Type B pancreatic cell (in vitro differentiated cells): Measurements from ENCODE around the gene TIAM2. TPM values are rescaled to one million over a fixed set of nuclear protein-coding genes. Genes with fewer than 3 reads are reported as not detected.

Experiments
- DNase-seq: peaks from one replicate; pipeline ENCODE4 v3.0.0; 2021; ENCODE audit warnings: mixed read lengths; ENCODE audit not compliant: unreplicated experiment; ENCODE audit errors: extremely low spot score
- H3K27ac Mint-ChIP-seq: 2 replicates; pipeline ENCODE4 v1.8.0; 2021; ENCODE audit warnings: mild to moderate bottlenecking, mixed read lengths
- H3K27me3 Mint-ChIP-seq: 2 replicates; pipeline ENCODE4 v1.8.0; 2021; ENCODE audit warnings: mixed read lengths
- H3K36me3 Mint-ChIP-seq: 2 replicates; pipeline ENCODE4 v1.8.0; 2021; ENCODE audit warnings: mixed read lengths
- H3K4me1 Mint-ChIP-seq: one replicate; pipeline ENCODE4 v1.8.0; 2021; ENCODE audit warnings: mixed read lengths; ENCODE audit not compliant: unreplicated experiment
- H3K4me3 Mint-ChIP-seq: 2 replicates; pipeline ENCODE4 v1.8.0; 2021; ENCODE audit warnings: mild to moderate bottlenecking, mixed read lengths
- H3K9me3 Mint-ChIP-seq: 2 replicates; pipeline ENCODE4 v1.8.0; 2021; ENCODE audit warnings: mixed read lengths
- CTCF ChIP-seq: fragments of 200-600 bp; sonication (generic); conservative IDR thresholded peaks from 2 replicates; pipeline ENCODE4 v1.5.0; 2021; ENCODE audit warnings: antibody characterized with exemption, mild to moderate bottlenecking
- total RNA-seq: library from RNA; stranded (reverse); gene quantifications from 2 replicates; pipeline ENCODE4 v1.2.1, GENCODE V29; 2021; ENCODE audit warnings: low replicate concordance

TIAM2 gene
- total RNA-seq, 1 donor from 2014 or later, result 13.5 TPM

- Mint-ChIP-seq H3K4me3 (no peak overlapping the region), H3K27me3 (no peaks in the 10 kb centered on the region), H3K4me1 (peaks cover 15% of the 10 kb centered on the region), H3K9me3 (no peaks in the 10 kb centered on the region), H3K36me3 (peaks cover 4% of the 10 kb centered on the region), H3K27ac (no peak overlapping the region)
- DNase-seq, result no peak
- TF ChIP-seq CTCF, result no peak
These were observed 27.6 kb downstream of the TIAM2 start for GRCh38 chr6:155022721-155023120.

- peaks cover 4% of the 10 kb centered on the region for H3K36me3 Mint-ChIP-seq
These were observed 28.6 kb downstream of the TIAM2 start for GRCh38 chr6:155023717-155024116.

GRCh38 chr6:155024391-155025027 is 29.4 kb downstream of the TIAM2 start:
- peaks cover 15% of the 10 kb centered on the region for H3K4me1 Mint-ChIP-seq
- H3K36me3 Mint-ChIP-seq, result peaks cover 4% of the 10 kb centered on the region
- no peak for TF ChIP-seq CTCF
- H3K4me3 Mint-ChIP-seq, result no peak overlapping the region
- no peak for DNase-seq
- no peaks in the 10 kb centered on the region for H3K27me3 Mint-ChIP-seq
- no peaks in the 10 kb centered on the region for H3K9me3 Mint-ChIP-seq
- H3K27ac Mint-ChIP-seq, result no peak overlapping the region

More at GRCh38 chr6:155023717-155024116, 28.6 kb downstream of the TIAM2 start:
- DNase-seq, result no peak
- H3K27ac Mint-ChIP-seq, result no peak overlapping the region
- no peak overlapping the region for H3K4me3 Mint-ChIP-seq
- H3K27me3 Mint-ChIP-seq, result no peaks in the 10 kb centered on the region
- H3K4me1 Mint-ChIP-seq, result peaks cover 15% of the 10 kb centered on the region
- TF ChIP-seq CTCF, result no peak
- H3K9me3 Mint-ChIP-seq, result no peaks in the 10 kb centered on the region

DNA sequence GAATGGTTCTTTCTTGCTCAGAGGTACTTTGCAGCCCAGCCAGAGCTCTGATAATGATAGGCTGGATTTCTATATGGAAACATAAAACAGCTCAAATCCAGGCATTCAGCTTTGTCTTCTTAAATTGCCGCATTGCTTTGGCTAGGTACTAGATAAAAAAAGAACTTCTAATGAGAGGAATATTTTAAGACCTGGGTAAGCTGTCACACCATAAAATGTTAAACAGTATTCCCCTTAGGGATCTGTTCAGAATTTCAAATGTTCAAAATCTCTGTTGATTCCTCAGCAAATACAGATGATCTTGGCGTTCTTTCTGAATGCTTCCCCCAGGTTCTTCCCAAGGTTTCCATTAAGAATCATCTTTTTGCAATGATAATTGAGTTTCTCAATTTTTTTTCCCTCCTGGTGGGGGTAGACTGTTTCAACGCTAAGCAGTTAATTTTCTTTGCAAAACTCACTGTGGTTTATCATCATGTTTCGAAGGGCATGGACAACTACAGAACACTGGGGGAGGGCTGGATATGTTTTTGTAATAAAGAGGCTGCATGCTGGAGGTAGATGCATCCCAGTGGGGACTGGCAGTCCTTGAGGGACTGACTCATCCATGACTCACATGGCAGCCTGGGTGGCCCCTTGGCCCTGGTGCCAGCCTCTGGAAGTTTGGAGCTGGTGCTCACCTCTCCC is 31.0 kb downstream of the TIAM2 start:
- TF ChIP-seq CTCF, result no peak
- Mint-ChIP-seq H3K36me3 (no peaks in the 10 kb centered on the region), H3K9me3 (no peaks in the 10 kb centered on the region), H3K4me3 (no peak overlapping the region), H3K27me3 (no peaks in the 10 kb centered on the region), H3K27ac (no peak overlapping the region), H3K4me1 (peaks cover 15% of the 10 kb centered on the region)
- DNase-seq, result no peak

GRCh38 chr6:155026706-155027045 is 31.6 kb downstream of the TIAM2 start:
- no peaks in the 10 kb centered on the region for H3K9me3 Mint-ChIP-seq
- no peaks in the 10 kb centered on the region for H3K36me3 Mint-ChIP-seq
- H3K27me3 Mint-ChIP-seq, result no peaks in the 10 kb centered on the region
- DNase-seq, result no peak
- H3K27ac Mint-ChIP-seq, result no peak overlapping the region
- no peak overlapping the region for H3K4me3 Mint-ChIP-seq
- peaks cover 15% of the 10 kb centered on the region for H3K4me1 Mint-ChIP-seq
- TF ChIP-seq CTCF, result no peak
